Stomach (tissue), 4 donors: ENCODE data around the gene GFER.

Source experiments
- CTCF ChIP-seq, 7 experiments: fragments of 450-650 bp in 4 of 7; fragments of 200-600 bp in 3 of 7; sonication (generic) in 3 of 7; IDR thresholded peaks; one replicate each; pipeline ENCODE4 v1.5.1; 2016 to 2019; ENCODE audit warnings: antibody characterized with exemption in 7 of 7, control low read depth in 2 of 7, mild to moderate bottlenecking in 1 of 7
- POLR2A ChIP-seq, 4 donors: fragments of 450-650 bp; IDR thresholded peaks; one replicate each; pipeline ENCODE4 v1.6.1; 2016; ENCODE audit warnings: antibody characterized with exemption in 4 of 4, control low read depth in 2 of 4, mild to moderate bottlenecking in 1 of 4, moderate library complexity in 1 of 4
- POLR2AphosphoS5 ChIP-seq, 3 donors: sonication (generic); formaldehyde crosslinking; IDR thresholded peaks; one replicate each; pipeline ENCODE4 v1.6.1; 2016; ENCODE audit warnings: antibody characterized with exemption in 3 of 3

GRCh38 chr16:2001456-2002355 lies 17.7 kb downstream of the GFER start:
- TF ChIP-seq POLR2AphosphoS5 (IDR thresholded peaks at IDR 0.05) (no peak), POLR2A (IDR thresholded peaks at IDR 0.05) (no peak), CTCF (IDR thresholded peaks at IDR 0.05) (no peak)
